ENCODE measurements around the gene NPC1L1. TPM values are rescaled to one million over a fixed set of nuclear protein-coding genes. Genes with fewer than 3 reads are reported as not detected.

NPC1L1 gene
- total RNA-seq, 1 donor from 2014 or later, result not detected

GRCh38 chr7:44581879-44582603, 40.9 kb upstream of the NPC1L1 start, which contains the start of gene TMED4:
TMED4 (minus strand) TSS chr7:44582231; CDS start chr7:44582206, 25 bp downstream.
- DNase-seq (peak; percentile 100), ATAC-seq (ENCODE audit: low read depth) (peak; percentile 90)
- peaks cover 2% of the 10 kb centered on the region for H3K27me3 Mint-ChIP-seq
- peaks cover 40% of the 10 kb centered on the region for H3K36me3 Mint-ChIP-seq (ENCODE audit: low read depth)
- H3K4me3 Mint-ChIP-seq, result peak within 1 kb of the TSS; percentile 90
- no peak for TF ChIP-seq CTCF (IDR thresholded peaks at IDR 0.05)
- ChIA-PET POLR2A (interaction anchor here (0.5 to 4.7 kb wide), 32 partner anchors 9 to 601 kb away, joined by 3 to 45 read pairs (median 4); partner anchors contain the start of genes DBNL, DDX56, H2AZ2 and OGDH), CTCF (interaction anchor here (1.1 to 1.7 kb wide), 6 partner anchors 9 to 555 kb away, joined by 3 to 9 read pairs (median 4); partner anchors contain the start of gene NUDCD3)
- no peaks in the 10 kb centered on the region for H3K9me3 Mint-ChIP-seq
- peak within 1 kb of the TSS; percentile 95 for H3K27ac Mint-ChIP-seq
- H3K4me1 Mint-ChIP-seq, result peaks cover 29% of the 10 kb centered on the region
- intact Hi-C loops (cut with micrococcal nuclease), result loop anchor here (1.0 to 5.0 kb wide), 12 partner anchors 8 to 565 kb away; partner anchors contain the start of genes H2AZ2, NUDCD3, OGDH and PPIA

- H3K27ac Mint-ChIP-seq, result peak overlapping the region; percentile 95
- ATAC-seq (ENCODE audit: low read depth) (peak; percentile 8), DNase-seq (no peak)
- ChIA-PET POLR2A (interaction anchor here (0.6 to 4.7 kb wide), 23 partner anchors 8 to 600 kb away, joined by 3 to 45 read pairs (median 7); partner anchors contain the start of genes DBNL, DDX56, H2AZ2 and NUDCD3), CTCF (interaction anchor here (1.2 to 1.7 kb wide), 4 partner anchors 10 to 263 kb away, joined by 3 to 9 read pairs (median 4); partner anchors contain the start of gene NUDCD3)
- peaks cover 41% of the 10 kb centered on the region for H3K36me3 Mint-ChIP-seq (ENCODE audit: low read depth)
- intact Hi-C loops (cut with micrococcal nuclease), result loop anchor here (5.0 kb wide), 1 partner anchor 564 kb away; no protein-coding TSS in a partner anchor
- no peak for TF ChIP-seq CTCF (IDR thresholded peaks at IDR 0.05)
- H3K4me1 Mint-ChIP-seq, result peaks cover 29% of the 10 kb centered on the region
- H3K27me3 Mint-ChIP-seq, result peaks cover 2% of the 10 kb centered on the region
- peak overlapping the region; percentile 90 for H3K4me3 Mint-ChIP-seq
- no peaks in the 10 kb centered on the region for H3K9me3 Mint-ChIP-seq
Measured at GRCh38 chr7:44580945-44581878, 40.1 kb upstream of the NPC1L1 start.

- POLR2A ChIA-PET, result interaction anchor here (0.6 to 0.7 kb wide), 2 partner anchors 11 to 177 kb away, joined by 3 to 4 read pairs; no protein-coding TSS in a partner anchor
- no peaks in the 10 kb centered on the region for H3K9me3 Mint-ChIP-seq
- intact Hi-C loops (cut with micrococcal nuclease), result loop anchor here (10.0 kb wide), 1 partner anchor 531 kb away; the partner anchor contains the start of gene DBNL
- no peak for ATAC-seq (ENCODE audit: low read depth)
- no peak for TF ChIP-seq CTCF (IDR thresholded peaks at IDR 0.05)
- H3K4me1 Mint-ChIP-seq, result peaks cover 51% of the 10 kb centered on the region
- H3K27ac Mint-ChIP-seq, result peak overlapping the region; percentile 7
- H3K4me3 Mint-ChIP-seq, result no peak overlapping the region
- peaks cover 77% of the 10 kb centered on the region for H3K36me3 Mint-ChIP-seq (ENCODE audit: low read depth)
- CTCF ChIA-PET, result interaction anchor here (1.4 to 2.0 kb wide), 2 partner anchors 11 to 560 kb away, joined by 3 to 5 read pairs; no protein-coding TSS in a partner anchor
- DNase-seq, result no peak
- no peaks in the 10 kb centered on the region for H3K27me3 Mint-ChIP-seq
Measured at GRCh38 chr7:44576228-44576627, 35.1 kb upstream of the NPC1L1 start.

GRCh38 chr7:44575054-44575453, 33.9 kb upstream of the NPC1L1 start:
- POLR2A ChIA-PET, result interaction anchor here (0.7 to 3.2 kb wide), 4 partner anchors 58 to 273 kb away, joined by 3 to 21 read pairs (median 8); partner anchors contain the start of genes H2AZ2, NUDCD3 and PPIA
- peak overlapping the region; percentile 59 for H3K27ac Mint-ChIP-seq
- H3K4me1 Mint-ChIP-seq, result peaks cover 42% of the 10 kb centered on the region
- DNase-seq (no peak), ATAC-seq (ENCODE audit: low read depth) (no peak)
- intact Hi-C loops (cut with micrococcal nuclease), result loop anchor here (2.0 to 10.0 kb wide), 2 partner anchors 84 to 530 kb away; partner anchors contain the start of genes DBNL and NUDCD3
- peaks cover 77% of the 10 kb centered on the region for H3K36me3 Mint-ChIP-seq (ENCODE audit: low read depth)
- TF ChIP-seq CTCF (IDR thresholded peaks at IDR 0.05), result no peak
- H3K4me3 Mint-ChIP-seq, result peak overlapping the region; percentile 94
- no peaks in the 10 kb centered on the region for H3K27me3 Mint-ChIP-seq
- CTCF ChIA-PET, result interaction anchor here (1.1 to 3.2 kb wide), 2 partner anchors 10 to 272 kb away, joined by 3 to 20 read pairs; no protein-coding TSS in a partner anchor
- H3K9me3 Mint-ChIP-seq, result no peaks in the 10 kb centered on the region

Measured in activated B cell treated with CpG ODN at 0.5 μM for 24 hours (primary cell).